Loucy (cell line): ENCODE results near the gene ALS2.
"Not testable (repeated sequence)": the region's sequence is repeated elsewhere in the genome, so short reads cannot be mapped to it uniquely, and the experiment has no call there.

Source experiments
- H2AFZ ChIP-seq: fragments of 200-600 bp; sonication (generic); 2 replicates; pipeline ENCODE4 v1.6.0; 2016; ENCODE audit warnings: antibody characterized with exemption, mild to moderate bottlenecking, low read length, moderate library complexity
- H3F3A ChIP-seq: fragments of 200-600 bp; 2 replicates; pipeline ENCODE4 v1.6.0; 2016; ENCODE audit warnings: antibody characterized with exemption, low read depth, mild to moderate bottlenecking
- H3K27me3 ChIP-seq: fragments of 200-600 bp; sonication (generic); 2 replicates; pipeline ENCODE4 v1.6.1; 2014; ENCODE audit warnings: low read length, mild to moderate bottlenecking; ENCODE audit not compliant: insufficient read depth, poor library complexity, severe bottlenecking
- H3K36me3 ChIP-seq: fragments of 200-600 bp; sonication (generic); 2 replicates; pipeline ENCODE4 v1.6.1; 2016; ENCODE audit warnings: low read length; ENCODE audit not compliant: insufficient read depth
- H3K4me1 ChIP-seq: fragments of 200-600 bp; sonication (generic); 2 replicates; pipeline ENCODE4 v1.5.1; 2014; ENCODE audit warnings: low read length, mild to moderate bottlenecking; ENCODE audit not compliant: insufficient read depth, poor library complexity, severe bottlenecking
- H3K4me2 ChIP-seq: fragments of 200-600 bp; sonication (generic); 2 replicates; pipeline ENCODE4 v1.6.0; 2014; ENCODE audit warnings: antibody characterized with exemption, low read length, low read depth, mild to moderate bottlenecking; ENCODE audit not compliant: poor library complexity, severe bottlenecking
- H3K4me3 ChIP-seq: fragments of 200-600 bp; sonication (generic); 2 replicates; pipeline ENCODE4 v1.5.1; 2014; ENCODE audit warnings: low read length, mild to moderate bottlenecking, mixed read lengths; ENCODE audit not compliant: poor library complexity, severe bottlenecking
- H3K79me2 ChIP-seq: fragments of 200-600 bp; sonication (generic); 2 replicates; pipeline ENCODE4 v1.6.1; 2014; ENCODE audit warnings: low read length; ENCODE audit not compliant: insufficient read depth
- H3K9ac ChIP-seq: fragments of 200-600 bp; sonication (generic); 2 replicates; pipeline ENCODE4 v1.6.0; 2014; ENCODE audit warnings: mild to moderate bottlenecking, low read depth, low read length, moderate library complexity; ENCODE audit not compliant: poor library complexity, severe bottlenecking
- H3K9me2 ChIP-seq: fragments of 200-600 bp; sonication (generic); replicated peaks from 2 replicates; pipeline ENCODE4 v1.6.1; 2016; ENCODE audit warnings: low read depth, low read length, mixed read lengths
- H3K9me3 ChIP-seq: fragments of 200-600 bp; sonication (generic); 2 replicates; pipeline ENCODE4 v1.6.1; 2014; ENCODE audit warnings: mild to moderate bottlenecking, antibody characterized with exemption, low read length, low read depth; ENCODE audit not compliant: insufficient read depth
- H4K20me1 ChIP-seq: fragments of 200-600 bp; sonication (generic); 2 replicates; pipeline ENCODE4 v1.6.0; 2014; ENCODE audit warnings: antibody characterized with exemption, low read length, mild to moderate bottlenecking; ENCODE audit not compliant: insufficient read depth, poor library complexity, severe bottlenecking
- CTCF ChIP-seq: fragments of 200-600 bp; sonication (generic); conservative IDR thresholded peaks from 2 replicates; pipeline ENCODE4 v1.5.1; 2014; ENCODE audit warnings: mild to moderate bottlenecking, antibody characterized with exemption, low read length
- EZH2phosphoT487 ChIP-seq: fragments of 200-600 bp; IDR thresholded peaks from 2 replicates; pipeline ENCODE4 v1.6.1; 2018; ENCODE audit warnings: antibody characterized with exemption, mild to moderate bottlenecking, moderate library complexity, borderline replicate concordance

ALS2 gene

DNA sequence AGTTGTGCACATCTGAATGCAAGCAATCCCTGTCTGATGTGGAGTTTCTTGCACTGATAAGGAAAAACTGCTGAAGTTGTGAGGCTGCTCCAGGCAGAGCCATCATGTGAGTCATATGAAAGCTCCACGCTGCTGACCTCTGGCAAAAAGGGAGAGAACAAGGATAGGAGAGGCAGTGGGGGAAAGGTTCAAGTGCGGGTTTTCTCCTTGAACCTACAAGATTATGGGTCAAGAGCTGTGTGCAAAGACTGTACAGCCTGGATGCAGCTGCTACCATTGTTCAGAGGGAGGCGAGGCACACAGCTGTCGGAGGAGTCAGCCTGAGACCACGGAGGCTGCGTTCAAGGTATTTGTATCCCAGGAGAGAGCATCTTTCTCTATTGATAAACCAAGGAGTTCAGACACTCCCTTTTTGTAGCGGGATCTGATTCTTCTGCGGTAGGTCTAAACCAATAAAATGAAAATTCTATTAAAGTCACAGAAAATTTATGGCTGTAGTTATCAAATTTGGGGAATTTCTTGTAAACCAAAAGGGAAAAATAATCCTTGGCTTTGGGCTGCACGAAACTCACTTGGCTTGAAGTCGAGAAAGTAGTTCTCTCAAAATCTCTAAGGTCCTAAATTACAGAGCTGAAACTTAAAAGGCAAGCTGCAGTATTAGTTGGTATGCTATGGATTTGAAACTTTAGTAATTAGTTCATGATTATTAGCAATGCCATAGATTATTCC lies 25.9 kb upstream of the ALS2 start, which contains the start of gene CDK15:
Gene CDK15, plus strand, starts transcription at position 96 of the 729 bp plus-strand sequence. Its CDS starts 128 bp downstream, at position 224.
- no peaks in the 10 kb centered on the region for H3K4me1 ChIP-seq
- no peaks in the 10 kb centered on the region for H3K27me3 ChIP-seq
- no peak for TF ChIP-seq EZH2phosphoT487
- no peaks in the 10 kb centered on the region for H3K36me3 ChIP-seq
- H3K4me3 ChIP-seq: no peak within 1 kb of the TSS
- no peaks in the 10 kb centered on the region for H3K79me2 ChIP-seq
- H3K9ac ChIP-seq: no peak within 1 kb of the TSS
- H4K20me1 ChIP-seq: no peaks in the 10 kb centered on the region
- no peaks in the 10 kb centered on the region for H3K9me3 ChIP-seq
- no peaks in the 10 kb centered on the region for H3F3A ChIP-seq
- no peak within 1 kb of the TSS for H2AFZ ChIP-seq
- no peak within 1 kb of the TSS for H3K4me2 ChIP-seq
- no peaks in the 10 kb centered on the region for H3K9me2 ChIP-seq

DNA sequence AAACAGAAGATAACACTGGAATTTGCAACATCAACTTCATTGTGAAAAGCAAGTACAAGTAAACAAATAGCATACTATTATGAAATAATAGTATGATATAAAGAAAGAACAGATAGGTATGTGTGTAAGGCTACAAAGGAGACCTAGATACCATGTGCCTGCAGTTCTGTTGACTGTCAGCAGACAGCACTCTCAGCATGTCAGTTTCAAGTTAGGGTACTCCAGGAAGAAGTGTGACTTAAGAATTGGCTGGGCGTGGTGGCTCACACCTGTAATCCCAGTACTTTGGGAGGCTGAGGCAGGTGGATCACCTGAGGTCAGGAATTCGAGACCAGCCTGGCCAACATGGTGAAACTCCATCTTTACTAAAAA lies 18.2 kb upstream of the ALS2 start:
- H3K27me3 ChIP-seq, H4K20me1 ChIP-seq, H3F3A ChIP-seq, H3K9me2 ChIP-seq, H3K79me2 ChIP-seq, H3K4me3 ChIP-seq, H3K9ac ChIP-seq, H3K9me3 ChIP-seq, H3K36me3 ChIP-seq, H3K4me2 ChIP-seq, H3K4me1 ChIP-seq, H2AFZ ChIP-seq: not testable (repeated sequence)
- peak; percentile 51 for TF ChIP-seq CTCF

- H3K9me3 ChIP-seq: no peaks in the 10 kb centered on the region
- no peak overlapping the region for H3K4me3 ChIP-seq
- H3K36me3 ChIP-seq: no peaks in the 10 kb centered on the region
- H3K79me2 ChIP-seq: no peaks in the 10 kb centered on the region
- H3K4me2 ChIP-seq: no peak overlapping the region
- H3K9ac ChIP-seq: no peak overlapping the region
- H3K27me3 ChIP-seq: no peaks in the 10 kb centered on the region
- no peaks in the 10 kb centered on the region for H3F3A ChIP-seq
- no peak overlapping the region for H2AFZ ChIP-seq
- no peaks in the 10 kb centered on the region for H3K9me2 ChIP-seq
- H4K20me1 ChIP-seq: no peaks in the 10 kb centered on the region
- no peak for TF ChIP-seq EZH2phosphoT487
- TF ChIP-seq CTCF: no peak
- H3K4me1 ChIP-seq: no peaks in the 10 kb centered on the region
Measured at GRCh38 chr2:201798252-201798913, 17.6 kb upstream of the ALS2 start.
